GM18517 (cell line): ENCODE results near the gene ANO4.
A peak's percentile ranks its signal among the peaks of the same experiment; 100 is the strongest.
"Not testable (repeated sequence)": the region's sequence is repeated elsewhere in the genome, so short reads cannot be mapped to it uniquely, and the experiment has no call there.

Experiments used
- ATAC-seq: cut with Tn5 transposase; IDR thresholded peaks from one replicate; pipeline ENCODE4 v1.9.1; 2021; ENCODE audit warnings: mild to moderate bottlenecking, moderate library complexity; ENCODE audit not compliant: unreplicated experiment

ANO4 gene

GRCh38 chr12:100986595-100987547 lies 192.3 kb downstream of the ANO4 start:
- ATAC-seq = no peak

DNA sequence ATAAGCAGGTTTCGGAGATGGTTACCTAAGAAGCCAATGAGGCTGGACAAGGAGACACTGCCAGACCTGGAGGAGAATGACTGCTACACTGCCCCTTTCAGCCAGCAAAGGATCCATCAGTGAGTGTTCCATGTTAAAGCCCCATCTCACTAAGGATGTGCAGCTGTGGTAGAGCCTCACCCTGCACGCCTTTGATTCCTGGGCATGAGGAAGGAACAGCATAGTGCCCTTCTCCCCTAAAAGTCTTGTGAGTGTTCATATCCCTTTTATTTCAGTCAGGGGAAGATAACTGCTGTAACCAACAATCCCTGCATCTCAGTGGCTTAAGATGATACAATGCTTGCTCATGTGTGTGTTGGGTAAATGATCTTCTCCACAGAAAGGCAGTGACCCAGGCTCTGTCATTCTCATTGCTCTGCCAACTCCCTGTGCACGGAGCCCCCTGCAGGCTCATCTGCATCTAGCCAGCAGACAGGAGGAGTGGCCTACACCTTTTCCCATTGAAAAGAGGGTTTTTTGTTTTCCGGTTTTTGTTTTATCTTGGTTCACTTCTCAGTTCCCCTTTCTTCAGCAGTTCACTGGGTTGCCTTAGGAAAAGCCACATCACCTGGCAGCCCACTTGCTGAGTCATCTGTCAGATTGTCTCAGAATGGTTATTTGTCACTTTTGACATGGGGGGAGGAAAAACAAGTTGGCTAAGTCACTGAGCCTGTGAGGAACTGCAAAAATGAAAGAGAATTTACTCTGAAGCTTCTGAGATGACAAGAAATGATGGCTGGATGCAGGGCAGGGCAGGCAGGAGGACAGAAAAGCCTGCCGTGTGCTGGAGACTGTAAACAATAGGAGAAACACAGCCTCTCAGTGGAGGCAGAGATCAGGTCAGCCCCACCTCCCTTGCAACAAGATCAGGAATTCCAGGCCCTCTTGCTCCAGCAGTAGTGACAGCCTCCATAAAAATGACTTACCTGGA lies 193.3 kb downstream of the ANO4 start:
- ATAC-seq = peak; percentile 98

DNA sequence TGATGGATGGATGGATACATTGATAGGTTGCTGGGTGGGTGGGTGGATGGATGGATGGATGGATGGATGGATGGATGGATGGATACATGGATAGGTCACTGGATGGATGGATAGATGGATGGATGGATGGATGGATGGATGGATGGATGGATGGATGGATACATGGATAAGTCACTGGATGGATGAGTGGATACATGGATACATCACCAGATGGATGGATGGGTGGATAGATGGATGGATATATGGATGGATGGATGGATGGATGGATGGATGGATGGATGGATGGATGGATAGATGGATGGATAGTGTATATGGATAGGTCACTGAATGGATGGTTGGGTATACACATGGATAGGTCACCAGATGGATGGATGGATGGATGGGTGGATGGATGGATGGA lies 194.9 kb downstream of the ANO4 start:
- not testable (repeated sequence) for ATAC-seq

DNA sequence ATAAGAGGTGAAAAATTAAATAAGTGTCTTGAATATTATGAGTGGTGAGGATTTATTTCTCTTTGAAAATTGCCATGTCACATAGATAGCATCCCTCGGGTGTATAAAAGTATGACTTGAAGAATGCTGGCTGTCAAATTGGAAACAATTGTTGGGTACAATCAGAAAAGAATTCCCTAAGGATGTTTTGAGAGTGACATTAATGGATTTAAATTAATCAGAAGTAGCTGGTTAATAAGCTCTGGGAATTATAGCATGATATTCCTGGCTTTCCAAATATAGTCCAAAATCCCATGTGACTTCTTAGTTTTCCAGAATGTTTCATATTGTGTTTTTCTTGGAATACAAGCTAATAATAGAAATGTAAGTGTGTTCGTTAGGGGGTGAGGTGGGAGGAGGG lies 196.5 kb downstream of the ANO4 start:
- ATAC-seq = no peak

DNA sequence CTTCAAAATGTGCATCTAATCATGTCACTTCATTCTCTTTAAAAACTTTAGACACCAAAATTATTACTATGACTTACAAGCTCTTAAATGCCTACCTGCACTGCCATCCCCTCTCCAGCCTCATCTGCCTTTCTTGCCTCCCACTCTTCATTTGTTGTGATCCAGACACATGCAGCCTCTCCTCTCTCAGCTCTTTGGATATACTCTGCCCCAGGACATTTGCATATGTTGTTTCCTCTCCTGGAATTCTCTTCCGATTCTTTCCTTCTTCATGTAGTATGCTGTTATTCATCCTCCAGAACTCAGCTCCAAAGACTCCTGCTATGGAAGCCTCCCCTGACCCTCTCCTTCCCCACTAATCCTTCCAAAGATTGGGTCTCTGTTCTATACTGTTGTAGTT lies 197.6 kb downstream of the ANO4 start:
- no peak for ATAC-seq

- no peak for ATAC-seq
These were observed 199.4 kb downstream of the ANO4 start for GRCh38 chr12:100993916-100994450.

- ATAC-seq = no peak
These were observed 200.6 kb downstream of the ANO4 start for GRCh38 chr12:100995201-100995600.

DNA sequence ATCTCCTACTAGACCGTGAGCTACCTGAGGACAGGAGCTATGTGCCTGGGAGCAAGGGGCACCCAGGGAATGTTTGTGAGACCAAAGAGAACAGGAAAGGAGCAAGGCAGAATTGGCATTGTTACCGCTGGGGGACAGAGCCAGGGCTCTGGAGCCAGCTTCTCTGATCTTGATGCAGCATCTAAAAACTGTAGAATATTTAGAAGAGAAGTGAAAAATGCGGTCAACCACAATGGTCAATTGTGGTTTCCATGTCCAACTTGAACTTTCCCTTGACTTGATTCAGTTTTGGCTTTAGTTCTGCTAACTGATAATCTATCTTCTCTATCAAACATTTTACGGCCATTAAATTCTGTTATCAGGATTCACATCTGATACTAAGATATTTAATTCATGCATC lies 201.2 kb downstream of the ANO4 start:
- peak; percentile 80 for ATAC-seq

DNA sequence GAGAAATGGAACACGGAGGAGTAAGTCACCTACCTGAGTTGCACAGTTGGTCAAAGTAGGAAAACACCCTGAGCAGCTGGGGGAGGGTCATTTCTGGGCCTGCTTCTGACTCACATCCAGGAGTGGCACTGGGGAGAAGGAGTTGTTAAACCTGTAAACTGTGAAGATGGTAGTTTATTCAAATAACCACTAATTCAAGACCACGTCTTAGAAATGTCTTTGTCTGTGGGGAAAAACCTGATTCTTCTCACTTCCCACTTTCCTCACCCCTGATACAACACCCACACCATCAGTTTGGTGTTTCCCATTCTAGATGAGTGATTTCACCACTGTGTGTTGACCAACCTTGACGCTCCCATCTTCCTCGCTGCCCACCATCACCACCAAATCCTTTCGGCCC lies 207.1 kb downstream of the ANO4 start:
- peak; percentile 77 for ATAC-seq

DNA sequence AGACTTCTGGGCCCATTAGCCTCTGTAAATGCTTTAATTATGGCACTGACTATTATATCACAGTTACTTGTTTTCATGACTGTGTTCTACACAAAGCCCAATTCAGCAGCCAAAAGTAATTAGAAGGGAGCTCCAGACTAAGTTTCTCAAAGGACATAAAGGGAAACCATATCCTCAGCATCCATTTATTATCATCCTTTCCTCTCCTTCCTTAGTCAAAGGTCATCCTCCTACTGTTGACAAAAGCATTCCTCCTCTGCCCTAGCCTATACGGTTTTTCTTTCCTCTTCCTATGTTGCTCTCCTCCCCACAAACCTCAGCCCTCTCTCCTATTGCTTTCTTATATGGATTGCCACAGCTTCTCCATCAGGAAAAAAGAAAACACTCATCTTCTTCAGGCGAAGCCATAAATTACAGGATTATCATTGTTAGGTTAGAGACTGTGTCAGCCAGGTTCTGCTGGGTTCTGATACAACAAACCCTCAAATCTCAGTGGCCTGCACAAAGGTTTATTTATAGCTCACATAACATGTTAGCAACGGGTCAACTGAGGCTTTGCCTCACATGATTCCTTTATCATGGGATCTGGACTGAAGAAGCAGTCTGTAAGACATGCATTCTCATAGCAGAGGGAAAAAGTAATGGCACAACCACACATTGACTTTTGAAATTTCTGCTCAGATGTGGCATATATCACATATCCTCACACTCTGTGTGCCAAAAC lies 208.3 kb downstream of the ANO4 start:
- no peak for ATAC-seq

DNA sequence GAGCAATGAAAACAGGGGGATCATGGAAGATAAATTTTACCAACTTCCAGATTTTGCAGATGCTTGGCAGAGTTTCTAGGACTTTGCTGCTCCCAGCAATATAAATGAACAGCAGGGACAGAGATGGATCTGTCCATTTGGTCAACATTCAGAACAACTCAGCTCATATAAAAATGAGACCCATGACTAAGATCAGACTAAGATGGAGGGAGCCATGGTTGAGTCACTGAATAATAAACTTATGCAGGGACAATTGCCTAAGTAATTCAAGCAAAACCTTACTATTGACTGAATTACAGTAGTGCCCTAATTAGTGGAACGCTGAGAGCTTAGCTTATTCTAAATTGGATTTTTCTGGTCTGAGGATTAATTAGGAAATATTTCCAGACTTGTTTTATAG lies 210.3 kb downstream of the ANO4 start:
- no peak for ATAC-seq

DNA sequence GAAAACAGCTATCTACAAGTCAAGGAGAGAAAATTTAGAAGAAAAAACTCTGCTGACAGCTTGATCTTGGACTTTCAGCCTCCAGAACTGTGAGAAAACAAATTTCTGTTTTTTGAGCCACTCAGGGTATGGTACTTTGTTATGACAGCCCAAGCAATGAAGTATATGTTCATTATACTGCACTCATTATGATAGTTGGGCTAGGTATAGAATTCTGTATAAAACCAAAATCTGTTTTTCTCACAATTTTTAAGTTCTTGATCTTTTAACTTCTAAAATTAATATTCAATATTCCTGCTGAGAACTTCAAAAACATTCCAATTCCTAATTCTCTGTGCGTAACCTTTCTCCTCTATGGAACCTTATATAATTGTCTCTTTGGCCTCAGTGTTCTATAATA lies 214.7 kb downstream of the ANO4 start:
- ATAC-seq = no peak

DNA sequence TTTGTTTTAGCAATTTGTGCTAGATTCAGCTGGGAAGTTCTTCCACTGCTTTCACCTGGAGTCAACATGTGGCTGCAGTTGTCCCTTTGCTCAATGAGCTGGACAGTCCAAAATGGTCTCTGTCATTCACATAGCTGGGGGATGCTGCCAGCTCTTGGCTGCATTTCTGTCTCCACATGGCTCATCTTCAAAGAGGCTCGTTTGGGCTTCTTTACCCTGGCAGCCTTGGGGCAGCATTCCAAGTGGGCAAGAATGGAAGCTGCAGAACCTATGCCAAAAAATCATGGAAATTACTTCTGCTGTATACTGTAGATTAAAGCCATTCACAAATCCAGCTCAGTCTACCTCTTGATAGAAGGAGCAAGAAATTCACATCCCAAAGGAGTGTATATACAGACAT lies 216.3 kb downstream of the ANO4 start:
- no peak for ATAC-seq

DNA sequence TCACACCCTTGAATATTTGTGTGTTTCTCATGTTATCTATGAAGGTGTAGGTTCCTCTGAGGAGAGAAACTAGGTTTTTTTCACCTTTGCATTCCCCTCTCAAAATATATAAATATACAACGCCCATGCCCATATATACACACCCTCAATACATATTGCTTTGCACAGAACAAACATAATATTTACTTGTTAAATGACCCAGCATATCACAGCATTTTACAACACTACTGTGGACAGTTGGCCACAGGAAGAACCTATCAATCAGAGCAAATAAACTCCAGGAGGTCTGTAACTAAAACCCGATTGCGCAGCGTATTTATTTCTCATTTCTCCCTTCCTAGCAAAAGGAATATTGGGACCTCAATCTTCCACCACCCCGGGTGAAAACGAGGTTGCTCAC lies 219.4 kb downstream of the ANO4 start:
- no peak for ATAC-seq

- ATAC-seq = no peak
These were observed 220.5 kb downstream of the ANO4 start for GRCh38 chr12:101015044-101015443.

DNA sequence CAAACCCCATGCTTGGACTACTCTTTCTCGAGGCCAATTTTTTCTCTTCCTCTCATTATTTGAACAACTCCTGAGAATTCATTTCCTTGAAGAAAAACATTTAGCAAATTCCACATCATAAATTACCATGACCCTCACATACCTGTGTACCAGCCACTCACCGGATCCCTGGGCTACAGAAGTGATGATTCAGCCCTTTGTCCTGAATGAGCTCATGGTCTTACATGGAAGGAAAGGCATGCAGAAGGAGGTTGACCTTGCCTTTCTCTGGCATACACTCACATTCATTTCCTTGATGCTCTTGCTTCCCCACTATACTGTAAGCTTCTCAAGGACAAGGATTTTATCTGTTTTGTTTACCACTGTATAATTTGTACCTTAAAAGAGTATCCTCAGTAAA lies 224.0 kb downstream of the ANO4 start:
- ATAC-seq = no peak

DNA sequence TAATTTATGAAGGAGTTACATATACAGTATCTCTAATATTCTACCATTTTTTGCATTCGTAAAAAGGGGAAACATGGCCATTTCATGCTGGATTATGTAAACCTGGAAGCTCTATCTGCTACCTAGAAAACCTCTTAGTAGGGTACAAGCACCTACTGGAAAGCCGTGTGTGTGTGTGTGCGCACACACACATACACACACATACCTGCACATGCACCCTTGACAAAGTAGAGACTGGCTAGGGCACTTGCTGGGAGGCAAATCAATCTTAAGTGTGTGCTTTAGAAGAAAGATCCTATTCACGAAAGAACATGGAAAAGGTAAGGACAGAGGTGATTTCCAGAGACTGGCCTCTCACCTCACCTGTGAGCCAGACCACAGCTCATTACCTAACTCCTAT lies 224.6 kb downstream of the ANO4 start:
- no peak for ATAC-seq

GRCh38 chr12:101019667-101020066 lies 225.1 kb downstream of the ANO4 start:
- ATAC-seq = no peak

GRCh38 chr12:101021442-101021841 lies 226.9 kb downstream of the ANO4 start:
- no peak for ATAC-seq

- no peak for ATAC-seq
These were observed 227.4 kb downstream of the ANO4 start for GRCh38 chr12:101021911-101022388.

- ATAC-seq = no peak
These were observed 232.6 kb downstream of the ANO4 start for GRCh38 chr12:101027200-101027599.
